ENCODE measurements around the gene CLCA2. TPM values are rescaled to one million over a fixed set of nuclear protein-coding genes. Genes with fewer than 3 reads are reported as not detected.

The CLCA2 gene
- total and polyA plus RNA-seq, 2 donors (not counting 1 experiment from before 2014, with no cell fraction given), result not detected

GRCh38 chr1:86441997-86442396 is 18.0 kb downstream of the CLCA2 start:
- Mint-ChIP-seq H3K4me1 (no peaks in the 10 kb centered on the region), H3K27me3 (peaks cover 15% of the 10 kb centered on the region), H3K27ac (no peak overlapping the region), H3K9me3 (ENCODE audit: insufficient read depth) (no peaks in the 10 kb centered on the region), H3K4me3 (no peak overlapping the region)
- no peak overlapping the region for H3K4me2 ChIP-seq (replicated peaks; ENCODE audit: low read depth, low read length, poor library complexity, severe bottlenecking)
- peaks cover 0 to 5% (median 2%) of the 10 kb centered on the region in 4 experiments for H3K27me3 ChIP-seq (replicated peaks in 1 of 4; ENCODE audit: control extremely low read depth in 1 of 4, control insufficient read depth in 3 of 4, insufficient read depth in 4 of 4, low read length in 3 of 4)
- H3K27ac ChIP-seq (ENCODE audit: low read length in 2 of 2), result no peak overlapping the region
- H3K4me3 ChIP-seq (ENCODE audit: control extremely low read depth in 1 of 5, extremely low read depth in 1 of 5, insufficient read depth in 1 of 5, low read depth in 2 of 5, low read length in 4 of 5), result no peak overlapping the region
- H4K20me1 ChIP-seq (ENCODE audit: control insufficient read depth, insufficient read depth, low read length, poor library complexity, severe bottlenecking), result no peaks in the 10 kb centered on the region
- intact Hi-C loops (cut with micrococcal nuclease), result no loop called here
- no peaks in the 10 kb centered on the region for H3K4me1 ChIP-seq (ENCODE audit: control insufficient read depth in 2 of 2, insufficient read depth in 2 of 2, low read length in 2 of 2)
- WGBS (ENCODE audit: insufficient coverage), result no CpG with 5 or more reads among the region's 1 CpG
- ATAC-seq (ENCODE audit: low read depth) (no peak), DNase-seq (no peak)
- no peak overlapping the region for H2AFZ ChIP-seq (ENCODE audit: insufficient read depth, low read depth, low read length, poor library complexity, severe bottlenecking)
- H3K79me2 ChIP-seq (ENCODE audit: control insufficient read depth, insufficient read depth, low read length), result no peaks in the 10 kb centered on the region
- no peaks in the 10 kb centered on the region for H3K9me3 ChIP-seq (ENCODE audit: control extremely low read depth in 1 of 3, control insufficient read depth in 2 of 3, insufficient read depth in 1 of 3, low read length in 2 of 3)
- no peaks in the 10 kb centered on the region for H3K36me3 ChIP-seq (replicated peaks in 1 of 2; ENCODE audit: control extremely low read depth in 1 of 2, control insufficient read depth in 1 of 2, extremely low read depth in 1 of 2, insufficient read depth in 2 of 2, low read length in 1 of 2)
- POLR2A ChIA-PET, result no interaction called here
- TF ChIP-seq, protein P1, sequence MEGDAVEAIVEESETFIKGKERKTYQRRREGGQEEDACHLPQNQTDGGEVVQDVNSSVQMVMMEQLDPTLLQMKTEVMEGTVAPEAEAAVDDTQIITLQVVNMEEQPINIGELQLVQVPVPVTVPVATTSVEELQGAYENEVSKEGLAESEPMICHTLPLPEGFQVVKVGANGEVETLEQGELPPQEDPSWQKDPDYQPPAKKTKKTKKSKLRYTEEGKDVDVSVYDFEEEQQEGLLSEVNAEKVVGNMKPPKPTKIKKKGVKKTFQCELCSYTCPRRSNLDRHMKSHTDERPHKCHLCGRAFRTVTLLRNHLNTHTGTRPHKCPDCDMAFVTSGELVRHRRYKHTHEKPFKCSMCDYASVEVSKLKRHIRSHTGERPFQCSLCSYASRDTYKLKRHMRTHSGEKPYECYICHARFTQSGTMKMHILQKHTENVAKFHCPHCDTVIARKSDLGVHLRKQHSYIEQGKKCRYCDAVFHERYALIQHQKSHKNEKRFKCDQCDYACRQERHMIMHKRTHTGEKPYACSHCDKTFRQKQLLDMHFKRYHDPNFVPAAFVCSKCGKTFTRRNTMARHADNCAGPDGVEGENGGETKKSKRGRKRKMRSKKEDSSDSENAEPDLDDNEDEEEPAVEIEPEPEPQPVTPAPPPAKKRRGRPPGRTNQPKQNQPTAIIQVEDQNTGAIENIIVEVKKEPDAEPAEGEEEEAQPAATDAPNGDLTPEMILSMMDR (IDR thresholded peaks at IDR 0.05), result no peak
- TF ChIP-seq EZH2 (IDR thresholded peaks at IDR 0.05; ENCODE audit: borderline replicate concordance, insufficient read depth, low read depth, low read length, poor library complexity, severe bottlenecking), result no peak
- no peak overlapping the region for H3K9ac ChIP-seq (ENCODE audit: low read length)
- CTCF ChIA-PET, result no interaction called here

- ATAC-seq (ENCODE audit: low read depth), result no peak
- POLR2A ChIA-PET, result no interaction called here
- Mint-ChIP-seq H3K9me3 (ENCODE audit: insufficient read depth) (no peaks in the 10 kb centered on the region), H3K4me1 (no peaks in the 10 kb centered on the region), H3K27ac (no peak overlapping the region), H3K27me3 (no peaks in the 10 kb centered on the region), H3K4me3 (no peak overlapping the region)
- Histone ChIP-seq H3K27me3 (replicated peaks in 1 of 4; ENCODE audit: control extremely low read depth in 1 of 4, control insufficient read depth in 3 of 4, insufficient read depth in 4 of 4, low read length in 3 of 4) (no peaks in the 10 kb centered on the region), H3K4me1 (ENCODE audit: control insufficient read depth in 2 of 2, insufficient read depth in 2 of 2, low read length in 2 of 2) (no peaks in the 10 kb centered on the region), H3K27ac (ENCODE audit: low read length in 2 of 2) (no peak overlapping the region), H2AFZ (ENCODE audit: insufficient read depth, low read depth, low read length, poor library complexity, severe bottlenecking) (no peak overlapping the region), H3K79me2 (ENCODE audit: control insufficient read depth, insufficient read depth, low read length) (no peaks in the 10 kb centered on the region), H3K4me2 (replicated peaks; ENCODE audit: low read depth, low read length, poor library complexity, severe bottlenecking) (no peak overlapping the region), H3K9me3 (ENCODE audit: control extremely low read depth in 1 of 3, control insufficient read depth in 2 of 3, insufficient read depth in 1 of 3, low read length in 2 of 3) (no peaks in the 10 kb centered on the region), H3K4me3 (ENCODE audit: control extremely low read depth in 1 of 5, extremely low read depth in 1 of 5, insufficient read depth in 1 of 5, low read depth in 2 of 5, low read length in 4 of 5) (no peak overlapping the region), H3K36me3 (replicated peaks in 1 of 2; ENCODE audit: control extremely low read depth in 1 of 2, control insufficient read depth in 1 of 2, extremely low read depth in 1 of 2, insufficient read depth in 2 of 2, low read length in 1 of 2) (no peaks in the 10 kb centered on the region), H3K9ac (ENCODE audit: low read length) (no peak overlapping the region), H4K20me1 (ENCODE audit: control insufficient read depth, insufficient read depth, low read length, poor library complexity, severe bottlenecking) (no peaks in the 10 kb centered on the region)
- no peak for DNase-seq
- CTCF ChIA-PET, result no interaction called here
- 80% methylated on average over 1 of the region's 1 CpG for WGBS (ENCODE audit: insufficient coverage)
- intact Hi-C loops (cut with micrococcal nuclease), result no loop called here
- TF ChIP-seq EZH2 (IDR thresholded peaks at IDR 0.05; ENCODE audit: borderline replicate concordance, insufficient read depth, low read depth, low read length, poor library complexity, severe bottlenecking), result no peak
- TF ChIP-seq, protein P1 (IDR thresholded peaks at IDR 0.05), result no peak
Measured at GRCh38 chr1:86445919-86446318, 21.9 kb downstream of the CLCA2 start.

All from B cell (primary cell).